CD4-positive, alpha-beta T cell treated with Interleukin-2 at 100 ng/mL for 4 hours (primary cell): ENCODE measurements around the gene KLHL18.
A peak's percentile ranks its signal among the peaks of the same experiment; 100 is the strongest.
"Not testable (repeated sequence)": the region's sequence is repeated elsewhere in the genome, so short reads cannot be mapped to it uniquely, and the experiment has no call there.

Experiments used
- DNase-seq: peaks from one replicate; pipeline ENCODE4 v3.0.0-alpha.2; 2020; ENCODE audit warnings: low spot score

KLHL18 gene

GRCh38 chr3:47314056-47314764 is 31.5 kb downstream of the KLHL18 start:
- no peak for DNase-seq

GRCh38 chr3:47315069-47315647 is 32.4 kb downstream of the KLHL18 start:
- no peak for DNase-seq

GRCh38 chr3:47316151-47316550 is 33.4 kb downstream of the KLHL18 start:
- not testable (repeated sequence) for DNase-seq

- no peak for DNase-seq
Observed at GRCh38 chr3:47318916-47319315, 36.2 kb downstream of the KLHL18 start.

- DNase-seq = no peak
Observed at GRCh38 chr3:47319956-47320355, 37.2 kb downstream of the KLHL18 start.

- DNase-seq = no peak
Observed at GRCh38 chr3:47323431-47324277, 40.9 kb downstream of the KLHL18 start.

- DNase-seq = peak; percentile 62
Observed at GRCh38 chr3:47324278-47324865, 41.6 kb downstream of the KLHL18 start.

GRCh38 chr3:47333907-47334306 is 51.2 kb downstream of the KLHL18 start:
- DNase-seq = no peak

- DNase-seq = no peak
Observed at GRCh38 chr3:47337656-47338055, 54.9 kb downstream of the KLHL18 start.

GRCh38 chr3:47339951-47340350 is 57.2 kb downstream of the KLHL18 start:
- no peak for DNase-seq

- no peak for DNase-seq
Observed at GRCh38 chr3:47340866-47341265, 58.1 kb downstream of the KLHL18 start.

GRCh38 chr3:47342151-47342550 is 59.4 kb downstream of the KLHL18 start:
- no peak for DNase-seq

GRCh38 chr3:47342812-47343211 is 60.1 kb downstream of the KLHL18 start:
- no peak for DNase-seq

GRCh38 chr3:47343471-47343971 is 60.8 kb downstream of the KLHL18 start:
- no peak for DNase-seq

- DNase-seq = no peak
Observed at GRCh38 chr3:47344971-47345370, 62.2 kb downstream of the KLHL18 start.

- DNase-seq = no peak
Observed at GRCh38 chr3:47347217-47347801, 64.6 kb downstream of the KLHL18 start.

GRCh38 chr3:47348411-47349154 is 65.8 kb downstream of the KLHL18 start:
- DNase-seq = no peak

- DNase-seq = no peak
Observed at GRCh38 chr3:47355010-47355409, 72.3 kb downstream of the KLHL18 start.

- DNase-seq = no peak
Observed at GRCh38 chr3:47356201-47356600, 73.5 kb downstream of the KLHL18 start.

GRCh38 chr3:47359323-47359722 is 76.6 kb downstream of the KLHL18 start:
- DNase-seq = no peak

GRCh38 chr3:47360110-47360517 is 77.4 kb downstream of the KLHL18 start:
- DNase-seq = not testable (repeated sequence)
